Activated naive CD4-positive, alpha-beta T cell treated with anti-CD3 and anti-CD28 coated beads, Interleukin-2, amount 50 U/mL, for 16 hours (primary cell): Measurements from ENCODE around the gene UBE2G2.
A peak's percentile ranks its signal among the peaks of the same experiment; 100 is the strongest.

Experiments used
- DNase-seq: peaks from one replicate; pipeline ENCODE4 v3.0.0-alpha.2; 2020

Gene UBE2G2

GRCh38 chr21:44762221-44763049 is 39.2 kb downstream of the UBE2G2 start:
- DNase-seq: no peak

GRCh38 chr21:44761747-44762208 is 39.8 kb downstream of the UBE2G2 start:
- DNase-seq: no peak

DNA sequence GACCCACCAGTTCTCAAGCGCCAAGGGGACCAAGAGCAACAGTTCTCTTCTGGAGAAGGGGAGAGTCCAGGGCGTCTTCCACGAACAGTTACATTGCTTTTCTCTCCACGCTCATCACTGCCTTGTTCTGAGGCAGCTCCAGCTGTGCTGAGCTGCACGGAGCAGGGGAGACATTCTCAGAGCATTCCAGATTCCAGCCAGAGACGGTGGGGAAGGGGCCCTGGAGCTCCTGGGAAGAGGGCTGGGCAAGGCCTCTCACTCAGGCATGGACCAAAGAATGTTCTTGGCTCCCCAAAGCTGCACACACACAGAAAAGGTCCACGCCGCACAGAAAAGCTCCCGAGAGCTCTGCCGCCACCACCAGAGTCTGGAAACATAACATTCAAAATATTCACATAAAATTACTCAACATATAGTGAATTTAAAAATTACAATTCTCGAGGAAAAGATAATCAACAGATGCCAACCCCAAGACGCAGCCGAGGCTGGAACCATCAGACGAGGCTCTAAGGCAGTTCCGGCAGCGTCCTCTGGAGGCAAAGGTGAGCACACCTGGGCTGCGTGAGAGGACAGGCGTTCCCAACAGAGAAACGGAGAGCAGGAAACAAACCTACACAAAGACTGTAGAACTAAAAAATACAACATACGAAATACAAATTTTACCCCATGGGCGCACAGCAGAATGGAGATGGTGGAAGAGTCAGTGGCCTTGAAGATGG is 40.5 kb downstream of the UBE2G2 start:
- no peak for DNase-seq

DNA sequence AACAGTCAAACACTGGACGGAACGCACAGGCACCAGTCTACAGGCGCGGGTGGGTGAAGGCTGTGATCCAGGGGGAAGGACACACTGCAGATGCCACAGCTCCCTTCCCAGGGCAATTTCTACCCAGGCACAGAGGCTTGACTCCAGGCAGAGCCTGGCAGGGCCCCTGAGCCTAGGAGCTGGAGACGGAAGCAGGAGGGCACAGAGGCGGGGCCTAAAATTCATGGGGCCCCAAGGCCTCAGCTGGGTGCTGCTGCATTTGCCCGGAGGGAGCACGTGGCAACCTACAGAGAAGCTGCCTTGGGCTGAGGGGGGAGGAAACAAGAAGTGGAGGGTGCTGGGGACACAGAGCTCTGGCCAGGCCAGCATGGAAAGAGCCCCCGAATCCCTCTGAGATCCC is 41.2 kb downstream of the UBE2G2 start:
- DNase-seq: no peak

GRCh38 chr21:44759628-44760285 is 41.9 kb downstream of the UBE2G2 start:
- no peak for DNase-seq

GRCh38 chr21:44758781-44759627 is 42.6 kb downstream of the UBE2G2 start:
- DNase-seq: no peak

DNA sequence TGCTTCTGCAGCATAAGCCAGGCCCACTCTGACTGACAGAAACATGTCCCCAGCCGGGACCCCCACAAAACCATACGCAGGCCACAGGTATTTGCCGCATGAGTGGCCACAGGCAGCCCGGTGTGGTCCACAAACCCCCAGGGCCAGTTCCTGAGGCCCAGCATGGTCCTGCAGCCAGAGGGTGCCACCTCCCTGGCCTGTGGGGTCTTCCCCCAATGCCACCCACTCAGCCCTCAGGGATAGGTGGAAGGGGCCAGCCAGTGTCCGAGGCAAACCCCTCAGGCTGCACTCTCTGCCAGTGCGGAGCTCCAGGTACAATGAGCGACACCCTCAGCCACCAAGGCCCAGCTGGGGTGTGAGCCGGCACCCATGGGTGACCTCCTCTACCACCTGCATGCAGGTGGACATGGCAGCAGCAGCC is 43.5 kb downstream of the UBE2G2 start:
- DNase-seq: no peak

GRCh38 chr21:44757731-44758130 is 43.9 kb downstream of the UBE2G2 start:
- no peak for DNase-seq

DNA sequence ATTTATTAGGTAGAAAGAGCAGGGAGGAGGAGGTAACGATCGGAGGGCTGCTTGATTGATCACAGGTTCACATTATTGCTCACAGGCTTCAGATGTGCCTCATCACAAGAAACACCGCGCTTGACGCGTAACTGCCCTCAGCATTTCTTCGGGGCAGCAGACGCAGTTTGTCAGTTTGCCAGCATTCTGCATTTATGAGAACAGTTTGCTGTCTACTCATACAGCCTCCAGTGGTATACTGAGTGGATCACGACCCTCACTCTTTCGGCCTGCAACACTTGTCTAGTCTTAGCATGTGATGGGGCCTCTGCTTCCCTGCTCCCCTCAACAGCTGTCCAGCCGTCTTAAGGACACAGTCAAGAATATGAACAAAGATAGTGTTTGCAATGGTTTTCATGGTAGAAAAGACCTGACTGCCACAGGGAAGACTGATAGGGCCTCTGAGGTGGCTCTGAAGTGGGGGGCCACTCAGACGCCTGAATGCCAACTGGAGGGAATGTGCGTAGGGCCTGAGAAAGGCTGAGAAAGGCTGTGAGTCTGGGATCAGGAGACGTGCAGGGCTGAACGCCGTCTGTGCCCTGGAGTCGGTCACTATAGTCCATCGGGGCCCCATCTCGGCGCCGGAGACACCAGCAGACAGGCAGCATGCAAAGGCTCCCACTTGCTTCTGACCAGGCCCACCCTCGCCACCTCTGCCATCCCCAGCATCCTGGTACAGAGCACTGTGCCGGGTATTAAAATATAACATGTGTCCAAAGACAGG is 45.0 kb downstream of the UBE2G2 start:
- DNase-seq: no peak

DNA sequence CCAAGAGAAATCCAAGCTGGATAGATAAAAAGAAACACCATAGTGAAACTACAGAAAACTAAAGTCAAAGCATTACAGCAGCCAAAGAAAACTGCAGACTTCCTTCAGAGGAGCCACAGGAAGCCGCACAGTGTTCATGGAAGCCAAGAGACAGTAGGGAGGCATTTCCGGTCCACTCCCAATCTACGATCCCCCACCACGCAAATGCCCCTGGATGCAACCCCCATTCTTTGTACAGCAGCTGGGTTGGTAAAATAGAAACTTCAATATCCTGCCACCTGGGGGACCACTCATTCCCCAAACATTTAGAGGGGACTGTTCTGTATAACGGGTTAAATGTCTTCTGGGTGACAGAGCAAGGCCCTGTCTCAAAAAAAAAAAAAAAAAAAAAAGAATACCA is 46.4 kb downstream of the UBE2G2 start:
- DNase-seq: no peak

DNA sequence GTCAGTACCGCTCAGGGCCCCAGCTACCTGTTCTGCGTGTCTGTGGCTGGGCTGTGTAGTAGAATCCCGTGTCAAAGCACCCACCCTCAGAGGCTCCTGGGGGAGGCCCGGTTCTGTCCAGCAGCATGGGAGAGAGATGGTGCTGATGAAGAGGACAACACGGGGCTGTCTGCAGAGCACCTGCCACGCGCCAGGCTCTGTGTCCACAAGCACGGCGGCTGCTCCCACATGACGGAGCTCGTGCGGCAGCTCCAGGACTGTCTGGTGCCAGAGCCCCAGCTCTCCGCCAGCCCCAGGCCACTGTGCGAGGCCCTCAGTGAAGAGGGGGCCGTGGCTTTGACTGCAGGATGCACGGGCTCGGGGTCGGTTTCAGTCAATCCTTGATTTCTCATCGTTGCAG is 48.3 kb downstream of the UBE2G2 start:
- no peak for DNase-seq

GRCh38 chr21:44752671-44753235 is 48.9 kb downstream of the UBE2G2 start:
- no peak for DNase-seq

DNA sequence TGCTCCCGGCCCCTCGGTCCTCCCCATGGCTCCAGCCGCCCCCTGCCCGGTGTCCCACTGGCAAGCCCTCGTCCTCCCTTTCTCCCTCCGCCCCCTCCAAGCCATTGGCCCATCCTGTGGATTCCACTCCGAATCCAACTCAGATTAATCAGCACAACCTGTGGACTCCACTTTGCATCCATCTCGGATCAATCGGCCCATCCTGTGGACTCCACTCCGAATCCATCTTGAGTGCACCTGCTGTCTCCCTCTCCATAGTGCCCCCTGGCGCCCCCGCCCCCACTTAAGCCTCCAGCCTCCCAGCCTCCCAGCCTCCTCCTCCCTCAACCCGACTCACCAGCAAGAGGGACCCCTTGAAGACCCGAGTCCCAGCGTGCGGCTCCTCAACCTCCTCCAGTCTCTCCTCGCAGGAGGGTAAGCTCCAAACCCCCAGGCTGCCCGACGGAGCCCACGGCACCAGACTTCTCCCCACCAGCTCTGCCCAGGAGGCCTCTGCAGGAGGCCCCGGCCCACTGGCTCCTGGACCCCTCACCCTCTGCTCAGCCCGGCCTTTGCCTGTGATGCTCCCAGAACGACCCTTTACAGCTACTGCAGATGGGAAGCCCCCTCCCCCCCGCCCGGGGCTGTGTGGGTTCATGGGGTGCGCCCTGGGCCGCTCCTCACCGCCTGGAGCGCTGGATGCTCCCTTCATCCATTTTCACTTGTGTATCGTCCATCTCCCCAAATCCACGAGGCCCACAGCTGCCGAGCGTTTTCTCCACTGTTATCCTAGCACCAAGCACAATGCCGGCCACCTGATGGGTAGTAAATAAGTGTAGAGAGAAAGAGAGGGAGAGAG is 49.6 kb downstream of the UBE2G2 start:
- peak; percentile 5 for DNase-seq

- peak; percentile 10 for DNase-seq
Observed at GRCh38 chr21:44751186-44751798, 50.3 kb downstream of the UBE2G2 start.

GRCh38 chr21:44750675-44751025 is 51.0 kb downstream of the UBE2G2 start:
- DNase-seq: no peak

GRCh38 chr21:44749759-44750674 is 51.6 kb downstream of the UBE2G2 start:
- no peak for DNase-seq

DNA sequence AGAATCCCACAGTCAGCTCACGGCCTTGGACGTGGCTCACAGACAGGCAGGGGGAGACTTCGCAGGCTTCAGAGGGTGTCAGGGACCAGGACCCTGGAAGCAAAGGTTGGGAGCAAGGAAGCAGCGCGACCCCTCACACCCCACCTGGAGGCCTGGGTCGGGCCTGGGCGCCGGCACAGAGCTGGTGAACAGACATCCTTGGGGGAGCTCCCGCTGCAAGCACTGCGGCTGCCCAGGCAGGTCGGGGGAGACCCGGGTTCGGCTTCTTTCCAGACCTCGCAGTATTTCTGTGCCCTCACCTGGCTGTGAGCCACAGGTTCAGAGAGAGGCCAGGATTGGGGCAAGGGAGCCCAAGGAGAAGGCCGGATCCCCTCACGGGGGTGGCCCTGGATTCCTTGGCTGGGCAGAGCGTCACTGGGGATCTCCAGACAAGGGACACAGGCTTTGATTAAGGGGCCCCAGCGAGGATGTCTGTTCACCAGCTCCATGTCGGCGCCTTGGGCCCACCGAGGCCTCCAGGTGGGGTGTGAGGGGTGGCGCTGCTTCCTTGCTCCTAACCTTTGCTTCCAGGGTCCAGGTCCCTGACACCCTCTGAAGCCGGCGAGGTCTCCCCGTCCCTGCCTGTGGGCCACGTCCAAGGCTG is 52.4 kb downstream of the UBE2G2 start:
- no peak for DNase-seq

DNA sequence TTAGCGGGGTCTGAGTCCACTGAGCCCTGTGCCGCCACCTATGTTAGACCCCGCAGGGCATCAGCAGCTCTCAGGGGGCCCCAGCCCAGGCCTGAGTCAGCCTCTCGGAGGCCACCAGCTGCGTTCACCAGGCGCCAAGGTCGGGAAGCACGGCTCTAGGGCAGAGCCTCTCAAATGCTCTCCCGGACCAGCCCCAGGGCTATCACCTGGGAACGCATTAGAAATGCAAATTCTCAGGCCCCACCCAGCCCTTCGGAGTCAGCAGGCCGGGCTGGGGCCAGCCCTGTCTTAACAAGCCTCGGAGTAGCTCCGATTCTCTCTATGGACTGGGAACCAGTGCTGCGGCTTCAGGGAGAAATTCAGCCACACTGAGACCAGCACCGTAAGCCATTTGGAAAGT is 53.0 kb downstream of the UBE2G2 start:
- no peak for DNase-seq
